GM19438 (cell line): ENCODE data around the gene C5orf24.
"Not testable (repeated sequence)": the region's sequence is repeated elsewhere in the genome, so short reads cannot be mapped to it uniquely, and the experiment has no call there.

Source experiments
- ATAC-seq: cut with Tn5 transposase; IDR thresholded peaks from one replicate; pipeline ENCODE4 v1.9.1; 2021; ENCODE audit warnings: low read depth; ENCODE audit not compliant: unreplicated experiment

Gene C5orf24

DNA sequence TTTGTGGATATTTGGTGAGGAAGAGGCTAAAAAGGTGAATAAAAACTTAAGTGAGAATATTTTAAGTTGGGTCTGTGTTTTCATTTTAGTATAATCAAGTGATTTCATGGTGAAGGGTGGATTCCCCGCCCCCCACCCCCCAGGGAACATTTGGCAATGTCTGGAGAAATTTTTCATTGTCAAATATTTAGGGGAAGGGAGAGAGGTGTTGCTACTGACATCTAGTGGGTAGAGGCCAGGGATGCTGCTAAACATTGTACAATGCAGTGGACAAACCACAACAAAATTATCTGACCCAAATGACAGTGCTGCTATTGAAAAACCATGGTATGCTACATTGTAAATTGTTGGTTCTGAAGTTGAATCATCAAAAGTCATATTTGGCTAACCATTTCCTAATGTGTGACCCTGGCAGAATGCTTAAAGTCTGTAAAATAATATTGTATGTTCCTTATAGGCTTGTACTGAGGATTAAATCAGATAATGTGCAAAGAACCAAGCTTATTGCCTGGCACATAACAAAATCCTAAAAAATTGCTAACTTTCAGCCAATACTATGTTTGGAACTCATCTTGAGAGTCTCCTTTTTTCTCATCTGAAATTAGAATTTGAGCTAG is 5.6 kb downstream of the C5orf24 start:
- ATAC-seq: no peak

DNA sequence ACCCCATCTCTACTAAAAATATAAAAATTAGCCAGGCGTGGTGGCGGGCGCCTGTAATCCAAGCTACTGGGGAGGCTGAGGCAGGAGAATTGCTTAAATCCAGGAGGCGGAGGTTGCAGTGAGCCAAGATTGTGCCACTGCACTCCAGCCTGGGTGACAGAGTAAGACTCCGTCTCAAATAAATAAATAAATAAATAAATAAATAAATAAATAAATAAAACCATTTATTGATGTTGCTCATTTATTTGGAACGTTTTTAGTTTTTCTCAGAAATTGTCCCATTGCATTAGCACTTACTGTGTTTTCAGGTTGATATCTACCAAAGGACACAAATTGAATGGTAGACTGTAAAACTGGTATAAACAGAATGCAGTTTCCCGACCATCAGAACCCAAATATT is 10.7 kb downstream of the C5orf24 start:
- ATAC-seq: not testable (repeated sequence)

- no peak for ATAC-seq
Observed at GRCh38 chr5:134857401-134857800, 11.6 kb downstream of the C5orf24 start.

DNA sequence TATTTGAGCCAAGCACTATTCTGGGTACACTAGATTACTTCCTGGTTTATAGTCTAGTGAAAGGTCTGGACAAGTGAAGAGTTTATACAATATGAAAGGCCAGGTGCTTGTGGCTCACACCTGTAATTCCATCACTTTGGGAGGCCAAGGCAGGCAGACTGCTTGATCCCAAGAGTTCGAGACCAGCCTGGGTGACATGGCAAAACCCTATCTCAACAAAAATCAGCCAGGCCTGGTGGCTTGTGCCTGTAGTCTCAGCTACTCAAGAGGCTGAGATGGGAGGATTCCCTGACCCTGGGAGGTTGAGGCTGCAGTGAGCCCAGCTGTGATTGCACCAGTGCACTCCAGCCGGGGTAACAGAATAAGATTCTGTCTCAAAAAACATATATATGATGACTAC is 18.9 kb downstream of the C5orf24 start:
- no peak for ATAC-seq

DNA sequence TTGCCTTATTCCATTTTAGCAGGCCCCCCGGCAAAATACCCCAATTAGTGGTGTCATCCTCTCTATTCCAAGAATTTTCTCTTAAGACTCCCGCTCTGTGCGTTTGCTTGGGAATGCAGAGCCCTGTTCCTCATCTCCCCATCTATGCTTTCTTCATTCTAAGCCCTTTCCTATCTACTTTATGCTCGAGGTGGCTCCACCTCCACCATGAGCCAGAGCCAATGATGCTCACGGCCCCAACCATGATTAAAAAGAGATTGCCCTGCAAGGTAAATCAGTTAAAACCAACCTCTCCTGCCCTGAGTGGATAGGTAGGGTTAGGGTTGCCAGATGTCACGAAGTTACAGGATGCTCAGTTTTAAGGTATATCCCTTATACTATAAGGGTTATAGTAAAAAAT is 27.7 kb downstream of the C5orf24 start:
- ATAC-seq: no peak

DNA sequence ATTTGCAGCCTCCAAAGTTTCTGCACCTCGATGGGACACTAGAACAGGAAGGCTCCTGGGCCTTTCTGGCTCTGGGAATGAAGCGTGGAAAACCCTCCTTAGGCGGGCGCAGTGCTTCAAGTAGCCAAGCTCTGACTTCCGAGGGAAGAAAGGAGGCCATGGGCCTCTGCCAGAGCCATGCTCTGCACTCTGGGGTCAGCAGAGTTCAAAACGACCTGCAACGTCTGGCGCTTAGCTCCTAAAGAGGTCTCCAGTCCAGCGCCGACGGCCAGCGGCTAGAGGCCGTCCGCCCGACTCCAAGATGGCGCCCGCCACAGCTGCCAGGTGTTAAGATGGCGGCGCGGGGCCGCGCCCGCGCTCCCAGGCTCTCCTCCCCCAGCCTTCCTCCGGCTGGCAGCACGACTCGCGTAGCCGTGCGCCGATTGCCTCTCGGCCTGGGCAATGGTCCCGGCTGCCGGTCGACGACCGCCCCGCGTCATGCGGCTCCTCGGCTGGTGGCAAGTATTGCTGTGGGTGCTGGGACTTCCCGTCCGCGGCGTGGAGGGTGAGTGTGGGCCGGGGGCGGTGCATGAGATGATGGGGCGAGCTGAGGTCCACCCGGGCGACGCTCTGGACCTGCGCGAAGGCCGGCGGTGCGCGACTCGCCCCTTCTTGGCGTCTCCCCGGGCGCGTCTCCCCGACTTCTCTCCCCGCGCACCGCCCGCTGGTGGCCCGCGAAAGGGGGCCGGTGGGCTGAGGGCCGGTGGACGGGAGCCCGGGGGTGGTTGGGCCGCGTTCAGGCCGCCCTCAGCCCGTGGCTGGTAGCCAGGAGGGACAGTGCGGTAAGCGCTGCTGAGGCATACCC is 28.4 kb downstream of the C5orf24 start, which contains the start of gene TXNDC15:
TXNDC15 (plus strand) TSS at position 385 of the 844 bp plus-strand sequence; CDS start at position 442, 57 bp downstream.
- peak; percentile 73 for ATAC-seq

- ATAC-seq: peak; percentile 36
Observed at GRCh38 chr5:134874831-134875655, 29.3 kb downstream of the C5orf24 start.

- no peak for ATAC-seq
Observed at GRCh38 chr5:134877159-134877558, 31.4 kb downstream of the C5orf24 start.

DNA sequence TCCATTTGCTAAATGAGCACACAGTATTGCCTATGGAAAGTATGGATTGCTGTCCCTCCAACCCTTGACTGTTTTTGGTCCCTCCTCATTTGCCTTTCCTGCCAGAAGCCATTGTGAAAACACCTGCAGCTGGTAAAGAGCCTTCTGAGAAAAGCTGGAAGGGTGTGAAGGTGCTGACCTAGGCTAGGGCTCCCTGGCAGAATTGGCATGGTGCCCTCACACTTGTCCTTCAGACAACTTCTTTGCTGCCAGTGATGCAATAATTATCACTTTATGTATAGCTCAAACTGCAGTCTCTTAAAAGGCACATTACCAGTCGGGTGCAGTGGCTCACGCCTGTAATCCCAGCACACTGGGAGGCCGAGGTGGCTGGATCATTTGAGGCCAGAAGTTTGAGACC is 32.6 kb downstream of the C5orf24 start:
- no peak for ATAC-seq

GRCh38 chr5:134879456-134879855 is 33.7 kb downstream of the C5orf24 start:
- no peak for ATAC-seq

DNA sequence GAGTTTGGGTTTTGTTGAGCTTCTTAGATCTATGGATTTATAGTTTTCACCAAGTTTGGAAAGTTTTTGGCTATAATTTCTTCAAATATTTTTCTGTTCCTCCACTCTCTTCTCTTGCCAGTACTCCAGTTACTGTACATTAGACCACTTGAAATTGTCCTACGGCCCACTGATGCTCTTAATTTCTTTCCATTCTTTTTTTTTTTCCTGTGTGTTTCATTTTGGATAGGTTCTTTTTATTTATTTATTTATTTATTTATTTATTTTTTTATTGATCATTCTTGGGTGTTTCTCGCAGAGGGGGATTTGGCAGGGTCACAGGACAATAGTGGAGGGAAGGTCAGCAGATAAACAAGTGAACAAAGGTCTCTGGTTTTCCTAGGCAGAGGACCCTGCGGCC is 35.2 kb downstream of the C5orf24 start:
- not testable (repeated sequence) for ATAC-seq

GRCh38 chr5:134881711-134882110 is 35.9 kb downstream of the C5orf24 start:
- ATAC-seq: not testable (repeated sequence)

DNA sequence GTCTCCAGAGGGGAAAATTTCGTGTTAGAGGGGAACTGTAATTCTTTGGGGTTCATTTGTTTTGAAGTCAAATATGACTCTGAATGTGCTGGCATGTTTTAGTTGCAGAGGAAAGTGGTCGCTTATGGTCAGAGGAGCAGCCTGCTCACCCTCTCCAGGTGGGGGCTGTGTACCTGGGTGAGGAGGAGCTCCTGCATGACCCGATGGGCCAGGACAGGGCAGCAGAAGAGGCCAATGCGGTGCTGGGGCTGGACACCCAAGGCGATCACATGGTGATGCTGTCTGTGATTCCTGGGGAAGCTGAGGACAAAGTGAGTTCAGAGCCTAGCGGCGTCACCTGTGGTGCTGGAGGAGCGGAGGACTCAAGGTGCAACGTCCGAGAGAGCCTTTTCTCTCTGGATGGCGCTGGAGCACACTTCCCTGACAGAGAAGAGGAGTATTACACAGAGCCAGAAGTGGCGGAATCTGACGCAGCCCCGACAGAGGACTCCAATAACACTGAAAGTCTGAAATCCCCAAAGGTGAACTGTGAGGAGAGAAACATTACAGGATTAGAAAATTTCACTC is 41.9 kb downstream of the C5orf24 start:
- ATAC-seq: no peak

GRCh38 chr5:134889335-134889734 is 43.6 kb downstream of the C5orf24 start:
- no peak for ATAC-seq

DNA sequence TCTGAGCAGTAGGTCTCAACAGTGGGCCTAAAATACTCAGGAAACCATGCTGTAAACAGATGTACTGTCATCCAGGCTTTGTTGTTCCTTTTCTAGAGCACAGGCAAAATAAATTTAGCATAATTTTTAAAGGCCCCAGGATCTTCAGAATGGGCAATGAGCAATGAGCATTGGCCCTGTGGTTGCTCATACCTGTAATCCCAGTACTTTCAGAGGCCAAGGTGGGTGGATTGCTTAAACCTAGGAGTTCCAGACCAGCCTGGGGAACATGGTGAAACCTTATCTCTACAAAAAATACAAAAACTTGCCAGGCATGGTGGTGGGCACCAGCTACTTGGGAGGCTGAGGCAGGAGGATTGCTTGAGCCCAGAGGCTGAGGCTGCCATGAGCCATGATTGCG is 45.7 kb downstream of the C5orf24 start:
- ATAC-seq: no peak

- ATAC-seq: no peak
Observed at GRCh38 chr5:134892282-134892681, 46.5 kb downstream of the C5orf24 start.

- no peak for ATAC-seq
Observed at GRCh38 chr5:134892926-134893325, 47.2 kb downstream of the C5orf24 start.

- no peak for ATAC-seq
Observed at GRCh38 chr5:134893748-134894505, 48.2 kb downstream of the C5orf24 start.

DNA sequence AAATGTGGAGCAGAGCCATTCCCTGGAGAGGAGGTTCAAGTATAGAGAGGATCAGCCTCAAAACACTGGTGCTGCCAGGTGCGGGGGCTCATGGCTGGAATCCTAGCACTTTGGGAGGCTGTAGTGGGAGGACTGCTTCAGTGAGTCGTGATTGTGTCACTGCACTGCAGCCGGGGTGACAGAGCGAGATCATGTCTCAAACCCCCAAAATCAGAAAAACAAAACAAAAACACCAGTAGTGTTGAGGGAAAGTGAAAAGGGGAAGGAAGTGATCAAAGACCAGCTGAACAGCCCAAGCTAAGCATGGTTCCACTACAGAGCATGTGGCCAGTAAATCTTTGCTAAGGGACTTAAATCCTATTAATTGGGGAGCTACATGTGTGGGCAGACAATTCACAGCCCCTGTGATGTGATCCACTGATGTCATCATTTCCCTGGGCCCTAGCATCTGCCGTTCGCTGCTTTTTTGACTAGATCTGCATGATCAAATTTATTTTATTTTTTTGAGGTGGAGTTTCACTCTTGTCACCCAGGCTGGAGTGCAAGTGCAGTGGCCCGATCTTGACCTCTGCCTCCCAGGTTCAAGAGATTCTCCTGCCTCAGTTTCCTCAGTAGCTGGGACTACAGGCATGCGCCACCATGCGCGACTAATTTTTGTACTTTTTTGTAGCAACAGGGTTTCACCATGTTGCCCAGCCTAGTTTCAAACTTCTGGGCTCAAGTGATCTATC is 56.5 kb downstream of the C5orf24 start:
- ATAC-seq: no peak
